22Rv1 (cell line): ENCODE measurements around the gene ARHGEF17.

Experiments
- H3K27ac ChIP-seq: fragments of 450-650 bp; 2 replicates; pipeline ENCODE4 v1.5.1; 2017
- CTCF ChIP-seq: fragments of 450-650 bp; IDR thresholded peaks from 2 replicates; pipeline ENCODE4 v1.5.1; 2017; ENCODE audit warnings: mild to moderate bottlenecking
- ZFX ChIP-seq: fragments of 450-650 bp; IDR thresholded peaks from 2 replicates; pipeline ENCODE4 v1.6.1; 2017; ENCODE audit warnings: antibody characterized with exemption, borderline replicate concordance

The ARHGEF17 gene

GRCh38 chr11:73393011-73393380 is 84.9 kb downstream of the ARHGEF17 start:
- H3K27ac ChIP-seq: no peak overlapping the region

DNA sequence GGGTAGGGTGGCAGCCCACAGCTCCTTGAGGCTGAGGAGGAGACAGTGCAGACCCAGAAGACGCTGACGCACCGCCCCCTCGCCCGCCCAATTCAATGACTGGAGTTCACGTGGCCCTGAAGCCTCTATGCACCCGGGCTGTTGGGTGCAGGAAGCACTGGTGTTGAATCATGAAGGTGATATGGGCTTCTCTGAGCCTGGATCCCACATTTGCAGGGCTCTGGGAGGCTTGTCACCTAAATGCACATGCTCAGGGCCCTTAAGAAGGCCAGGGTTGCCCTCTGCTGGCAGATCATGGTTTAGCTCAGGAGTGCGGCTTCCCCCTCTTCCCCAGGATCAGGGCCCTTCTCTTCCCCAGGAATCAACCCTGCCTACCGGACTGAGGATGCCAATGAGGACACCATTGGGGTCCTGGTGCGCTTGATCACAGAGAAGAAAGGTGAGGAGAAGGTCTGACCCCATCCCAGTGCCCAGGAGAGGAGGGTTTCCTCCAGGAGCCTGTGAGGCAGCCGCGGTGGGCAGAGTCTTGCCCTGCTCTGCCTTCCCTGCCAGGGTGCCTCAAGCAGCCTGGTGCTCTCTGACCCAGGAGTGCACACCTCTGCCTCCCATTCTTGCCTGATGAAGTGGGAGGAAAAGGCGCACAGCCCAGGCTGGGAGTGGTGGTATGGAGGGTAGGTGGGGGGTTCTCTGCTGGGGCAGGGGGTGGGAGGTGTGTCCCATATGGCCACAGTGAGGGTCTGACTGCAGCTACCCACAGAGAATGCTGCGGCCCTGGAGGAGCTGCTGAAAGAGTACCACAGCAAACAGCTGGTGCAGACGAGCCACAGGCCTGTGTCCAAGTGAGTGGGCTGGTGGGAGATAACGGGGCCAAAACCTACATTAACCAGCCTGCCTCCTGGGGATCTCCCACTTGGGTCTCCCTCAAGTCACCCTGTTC is 85.7 kb downstream of the ARHGEF17 start:
- TF ChIP-seq CTCF (peak; percentile 80), ZFX (no peak)
- no peak overlapping the region for H3K27ac ChIP-seq

More at GRCh38 chr11:73393011-73393380, 84.9 kb downstream of the ARHGEF17 start:
- TF ChIP-seq ZFX: no peak
- no peak for TF ChIP-seq CTCF

GRCh38 chr11:73394416-73395296 is 86.6 kb downstream of the ARHGEF17 start:
- H3K27ac ChIP-seq: no peak overlapping the region
- TF ChIP-seq ZFX: no peak
- TF ChIP-seq CTCF: no peak

- H3K27ac ChIP-seq: no peak overlapping the region
- TF ChIP-seq CTCF (no peak), ZFX (no peak)
These were observed 87.5 kb downstream of the ARHGEF17 start for GRCh38 chr11:73395297-73396208.

DNA sequence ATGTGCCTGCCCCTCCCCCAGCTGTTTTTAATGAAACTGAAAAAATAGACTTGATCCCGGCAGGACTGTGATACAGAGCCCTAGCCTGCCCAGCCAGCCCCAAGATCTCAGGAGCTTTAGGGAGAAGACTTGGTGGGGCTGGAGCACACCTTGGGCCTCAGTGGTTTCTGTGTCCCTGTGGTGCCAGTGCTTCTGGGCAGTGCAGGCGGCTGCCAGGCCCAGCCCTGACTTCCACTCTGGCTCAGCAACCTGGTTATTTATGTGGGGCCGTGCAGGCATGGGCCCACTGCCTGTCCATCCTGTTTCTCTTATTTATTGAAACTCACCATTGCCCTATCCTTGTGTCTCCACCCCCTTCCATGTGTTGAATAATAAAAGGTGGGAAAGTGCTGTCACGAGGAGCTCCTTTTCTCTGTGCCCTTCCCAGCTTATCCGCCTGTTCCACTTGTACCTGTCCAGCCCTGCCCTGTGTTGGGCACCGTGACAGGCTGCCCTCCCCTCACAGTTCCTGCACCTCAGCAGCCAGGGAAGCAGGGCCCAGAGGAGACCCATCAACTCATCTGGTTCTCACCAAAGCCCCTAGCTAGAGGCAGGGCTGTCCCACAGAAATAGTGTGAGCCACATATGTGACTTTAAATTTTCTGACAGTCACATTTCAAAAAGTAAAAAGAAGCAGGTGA is 88.3 kb downstream of the ARHGEF17 start:
- no peak for TF ChIP-seq CTCF
- no peak for TF ChIP-seq ZFX
- H3K27ac ChIP-seq: no peak overlapping the region

GRCh38 chr11:73396985-73397384 is 88.9 kb downstream of the ARHGEF17 start:
- TF ChIP-seq ZFX (no peak), CTCF (no peak)
- H3K27ac ChIP-seq: no peak overlapping the region
